GM21619 (cell line): Measurements from ENCODE around the gene GRAMD4.

Experiments used
- ATAC-seq: cut with Tn5 transposase; IDR thresholded peaks from one replicate; pipeline ENCODE4 v1.9.1; 2021; ENCODE audit not compliant: unreplicated experiment

Gene GRAMD4

DNA sequence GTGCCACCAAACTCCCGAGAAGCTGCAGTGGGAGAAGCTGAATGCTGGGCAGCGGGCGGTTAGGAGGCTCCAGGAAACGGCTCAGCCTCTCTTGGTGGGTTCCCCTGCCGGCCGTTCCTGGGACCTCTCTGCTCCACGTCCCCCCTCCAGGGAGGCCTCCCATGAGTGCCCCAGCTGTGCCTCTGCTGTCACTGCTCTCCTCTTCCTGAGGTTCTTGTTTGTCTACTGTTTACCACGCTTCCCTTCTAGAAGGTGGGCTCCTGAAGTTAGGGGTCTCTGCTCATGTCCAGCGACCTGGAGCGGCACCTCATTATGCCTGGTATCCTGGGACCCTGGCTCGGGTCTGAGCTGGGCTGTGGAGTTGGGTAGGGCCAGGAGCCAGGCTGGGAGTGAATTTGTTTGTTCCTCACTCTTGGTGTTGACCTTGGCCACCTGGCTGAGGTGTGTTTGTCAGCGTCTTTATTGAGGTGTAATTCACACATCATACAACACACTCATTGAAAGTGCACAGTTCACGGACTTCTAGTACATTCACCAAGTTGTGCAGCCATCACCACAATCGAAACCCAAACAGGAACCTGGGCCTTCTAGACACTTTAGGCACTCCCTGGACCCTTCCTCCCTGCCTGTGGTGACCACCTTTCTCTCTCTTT, 37.8 kb upstream of the GRAMD4 start:
- no peak for ATAC-seq

DNA sequence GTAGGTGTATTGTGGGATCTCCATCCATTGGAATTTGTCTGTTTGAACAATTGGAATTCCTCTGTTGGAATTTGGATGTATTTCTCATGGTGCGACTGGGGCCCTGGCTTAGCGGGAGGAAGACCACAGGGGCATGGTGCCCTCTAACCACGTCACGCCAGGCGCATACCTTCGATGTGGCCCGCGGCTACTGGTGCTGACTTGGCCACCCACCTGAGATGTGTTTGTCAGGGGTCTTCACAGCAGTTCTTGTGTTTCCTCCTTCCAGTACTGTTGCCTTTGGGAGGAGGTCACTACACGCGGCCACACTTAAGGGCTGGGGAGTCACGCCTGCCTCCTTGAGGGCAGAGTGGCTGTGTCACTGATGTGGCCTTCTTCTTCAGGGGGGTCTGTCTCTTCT, 36.6 kb upstream of the GRAMD4 start:
- ATAC-seq: no peak

GRCh38 chr22:46584081-46584921, 35.9 kb upstream of the GRAMD4 start:
- no peak for ATAC-seq

DNA sequence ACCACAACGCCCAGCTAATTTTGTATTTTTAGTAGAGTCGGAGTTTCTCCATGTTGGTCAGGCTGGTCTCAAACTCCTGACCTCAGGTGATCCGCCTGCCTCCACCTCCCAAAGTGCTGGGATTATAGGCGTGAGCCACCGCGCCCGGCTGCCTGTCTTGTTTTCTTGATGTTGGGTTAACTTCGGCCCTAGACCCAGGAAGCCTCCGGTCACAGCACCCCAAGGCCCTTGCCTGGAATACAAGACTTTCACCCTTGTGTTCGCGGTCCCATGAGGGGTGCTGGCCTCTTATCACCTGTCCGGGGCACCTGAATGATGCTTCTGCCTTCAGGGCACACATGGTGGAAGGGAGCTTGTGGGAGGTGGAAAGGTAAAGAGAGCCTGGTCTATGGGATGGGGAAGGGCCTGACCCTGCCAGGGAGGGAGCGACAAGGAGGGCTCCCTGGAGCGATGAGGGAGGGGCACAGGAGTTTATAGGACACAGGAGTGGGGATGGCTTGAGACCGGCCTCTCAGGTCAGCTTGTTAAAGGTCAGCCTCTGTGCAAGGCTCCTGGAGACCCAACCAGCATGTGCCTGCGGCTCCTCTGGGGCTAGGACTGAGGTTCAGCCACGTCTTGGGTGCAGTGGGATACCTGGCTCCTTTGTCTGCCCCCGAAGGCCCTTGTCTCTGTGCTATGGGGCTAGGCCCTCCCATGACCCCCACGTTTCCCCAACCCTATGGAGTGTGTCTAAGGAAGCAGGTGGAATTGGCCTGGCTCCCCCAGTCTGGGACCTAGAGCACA, 34.7 kb upstream of the GRAMD4 start:
- ATAC-seq: no peak

GRCh38 chr22:46586123-46586519, 34.1 kb upstream of the GRAMD4 start:
- ATAC-seq: no peak

- peak; percentile 4 for ATAC-seq
These were observed 33.6 kb upstream of the GRAMD4 start for GRCh38 chr22:46586531-46587011.

GRCh38 chr22:46587061-46587460, 33.1 kb upstream of the GRAMD4 start:
- peak; percentile 43 for ATAC-seq

- ATAC-seq: peak; percentile 59
These were observed 32.5 kb upstream of the GRAMD4 start for GRCh38 chr22:46587492-46588278.

GRCh38 chr22:46588279-46589140, 31.7 kb upstream of the GRAMD4 start:
- no peak for ATAC-seq

GRCh38 chr22:46589141-46589748, 30.9 kb upstream of the GRAMD4 start:
- ATAC-seq: no peak

- no peak for ATAC-seq
These were observed 30.3 kb upstream of the GRAMD4 start for GRCh38 chr22:46589871-46590271.

DNA sequence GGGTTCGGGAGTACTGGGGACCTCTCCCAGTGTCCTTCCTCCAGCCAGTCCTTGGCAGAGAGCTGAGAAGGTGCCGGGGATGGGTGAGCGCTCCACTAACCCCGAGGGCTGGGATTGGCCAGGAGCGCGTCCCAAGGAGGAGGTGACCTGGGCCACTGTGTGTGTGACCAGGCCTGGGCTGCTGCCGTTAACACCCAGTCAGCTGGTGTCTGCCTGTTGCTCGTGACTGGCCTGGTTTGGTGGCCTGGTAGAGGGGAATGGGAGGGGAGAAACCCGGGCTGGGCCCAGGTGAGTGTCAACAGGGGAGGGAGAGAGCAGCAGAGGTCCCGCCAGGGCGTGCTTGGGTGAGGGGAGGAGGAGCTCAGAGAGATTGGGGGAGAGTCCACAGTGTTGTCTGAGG, 29.9 kb upstream of the GRAMD4 start:
- ATAC-seq: no peak

- no peak for ATAC-seq
These were observed 28.3 kb upstream of the GRAMD4 start for GRCh38 chr22:46591930-46592329.

GRCh38 chr22:46592390-46592872, 27.8 kb upstream of the GRAMD4 start:
- ATAC-seq: peak; percentile 49

DNA sequence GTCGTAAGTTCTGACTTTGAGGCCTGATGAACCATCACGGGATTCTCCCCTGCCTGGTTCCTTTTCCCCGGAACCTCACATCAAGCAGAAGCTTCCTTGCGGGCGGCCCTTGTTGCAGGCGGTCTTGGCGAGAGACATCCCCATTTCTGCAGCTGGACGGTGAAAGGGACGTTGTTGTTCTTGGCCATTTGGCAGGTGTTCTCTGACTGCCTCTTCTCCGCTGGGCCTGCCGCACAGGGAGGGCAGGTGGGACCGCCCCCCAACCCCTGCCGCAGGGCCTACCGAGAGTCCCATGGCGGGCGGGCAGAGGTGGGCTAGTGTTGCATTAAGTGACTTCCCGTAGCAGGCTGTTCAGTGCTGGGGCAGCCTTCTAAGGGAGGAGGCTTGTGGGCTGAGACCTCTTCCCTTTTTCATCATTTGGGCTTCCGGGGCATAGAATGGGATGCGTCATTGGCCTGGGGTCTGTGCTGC, 26.9 kb upstream of the GRAMD4 start:
- no peak for ATAC-seq

DNA sequence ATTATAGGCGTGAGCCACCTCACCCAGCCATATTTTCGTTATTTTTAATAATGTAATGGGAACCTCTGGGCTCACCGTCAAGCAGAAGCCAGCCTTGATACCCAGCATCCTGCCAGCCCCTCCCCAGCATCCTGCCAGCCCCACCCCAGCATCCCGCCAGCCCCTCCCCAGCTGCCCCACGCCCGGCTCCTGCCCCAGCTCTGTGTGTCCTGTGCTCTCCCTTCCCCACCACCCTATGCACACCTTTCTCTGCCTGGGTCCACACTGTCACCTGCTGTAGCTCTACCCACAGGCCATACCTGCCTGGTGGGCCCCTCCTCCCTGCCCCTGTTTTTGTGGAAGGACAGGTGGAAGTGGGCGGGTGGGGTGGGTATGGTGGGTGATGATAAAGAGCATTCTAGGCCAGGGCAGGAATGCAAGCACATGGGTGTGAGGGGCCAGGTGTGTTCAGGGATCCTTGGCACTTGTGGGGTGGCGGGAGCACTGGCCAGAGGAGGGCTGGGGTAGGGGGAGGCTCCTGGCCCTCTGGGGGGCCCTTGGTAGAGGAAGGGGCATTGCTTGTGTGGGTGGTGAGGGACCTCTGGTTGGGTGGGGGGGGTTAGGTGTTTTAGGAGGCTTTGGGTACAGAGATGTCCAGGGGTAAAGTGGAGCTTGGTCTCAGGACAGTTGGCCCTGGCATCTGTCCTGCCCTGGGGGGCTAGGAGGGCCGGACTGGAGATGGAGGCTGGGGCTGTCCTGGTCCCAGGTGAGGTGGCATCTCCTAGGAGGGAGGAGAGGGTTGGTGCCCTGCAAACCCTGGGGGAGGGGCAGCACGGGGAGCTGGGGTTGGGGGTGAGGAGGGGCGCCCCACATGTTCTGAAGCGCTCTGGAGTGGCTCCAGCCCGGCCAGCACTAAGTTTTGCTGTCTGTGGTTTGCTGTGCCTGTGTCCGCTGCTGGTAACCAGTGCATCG, 25.9 kb upstream of the GRAMD4 start:
- no peak for ATAC-seq

DNA sequence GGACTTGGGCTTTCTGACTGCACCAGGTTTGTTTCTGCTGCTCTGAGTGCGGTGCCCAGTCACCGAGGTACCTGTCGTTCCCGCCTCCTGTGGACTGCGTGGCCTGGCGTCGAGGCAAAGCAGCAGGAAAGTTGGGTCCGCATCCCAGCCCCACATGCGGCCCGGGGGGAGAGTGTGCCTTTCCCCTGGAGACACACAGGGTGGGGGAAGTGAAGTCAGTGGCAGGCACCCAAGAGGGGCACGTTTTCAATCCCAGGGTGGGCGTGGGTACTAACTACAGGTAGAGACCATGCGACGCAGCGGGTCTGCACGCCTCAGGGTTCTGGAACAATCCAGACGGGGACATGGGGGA, 25.3 kb upstream of the GRAMD4 start:
- ATAC-seq: no peak

DNA sequence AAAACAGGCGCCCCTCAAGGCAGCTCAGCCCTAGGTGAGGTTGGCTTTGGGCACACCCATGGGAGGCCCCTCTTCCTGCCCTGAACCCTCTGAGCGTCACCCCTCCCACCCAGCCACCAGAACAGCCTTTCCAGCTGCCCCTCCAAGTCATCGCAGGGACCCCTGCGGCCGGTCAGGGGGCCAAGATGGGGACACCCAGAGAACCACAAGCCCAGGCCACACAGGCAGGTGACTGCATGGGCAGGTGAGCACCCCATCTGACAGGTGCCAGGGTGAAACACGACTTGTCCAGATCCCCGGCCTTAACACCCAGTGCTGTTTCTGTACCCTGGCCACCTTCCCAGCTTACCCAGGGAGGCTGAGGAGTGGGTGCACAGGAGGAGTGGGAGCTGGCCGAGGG, 24.6 kb upstream of the GRAMD4 start:
- no peak for ATAC-seq
